ENCODE data around the gene OR8S1.

Gene OR8S1

DNA sequence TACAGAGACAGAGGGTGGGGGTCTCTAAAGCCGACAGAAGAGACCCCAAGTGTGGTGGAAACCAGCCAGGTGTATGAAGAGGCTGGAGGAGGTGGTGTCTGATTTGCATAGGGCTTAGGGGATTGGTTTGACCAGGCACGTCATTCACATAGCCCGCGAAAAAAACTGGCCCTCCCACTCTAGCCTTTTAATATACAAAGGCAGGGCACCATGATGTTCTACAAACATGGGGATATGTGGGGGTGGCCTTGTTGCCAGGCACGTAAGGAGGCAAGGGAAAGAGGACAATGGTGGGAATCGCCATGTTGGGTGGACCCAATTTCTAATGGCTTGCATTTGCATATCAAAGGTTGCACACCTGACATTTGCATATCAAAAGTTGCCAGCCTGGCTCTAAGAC is 31.2 kb downstream of the OR8S1 start:
- no peak for DNase-seq (ENCODE audit: low spot score)

DNA sequence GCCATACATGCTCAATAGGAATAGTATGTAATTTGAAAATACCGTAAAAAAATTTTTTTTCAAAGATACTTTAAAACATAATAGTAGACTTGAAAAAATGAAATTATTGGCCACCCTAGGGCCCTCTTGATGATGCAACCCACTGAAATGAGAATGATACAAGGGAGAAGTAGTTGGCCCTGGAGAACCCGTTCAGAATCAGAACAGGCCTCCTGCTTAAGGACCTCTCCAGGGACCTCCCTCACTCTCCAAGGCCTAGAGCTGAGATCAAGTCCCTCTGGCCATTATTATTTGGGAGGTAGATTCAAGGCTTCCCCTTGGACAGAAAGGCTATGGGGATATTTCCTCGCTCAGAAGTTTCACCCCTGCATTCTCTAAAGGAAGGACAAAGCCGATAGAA is 32.5 kb downstream of the OR8S1 start:
- no peak for DNase-seq (ENCODE audit: low spot score)

GRCh38 chr12:48567731-48568130 is 42.3 kb downstream of the OR8S1 start:
- no peak for DNase-seq (ENCODE audit: low spot score)

DNA sequence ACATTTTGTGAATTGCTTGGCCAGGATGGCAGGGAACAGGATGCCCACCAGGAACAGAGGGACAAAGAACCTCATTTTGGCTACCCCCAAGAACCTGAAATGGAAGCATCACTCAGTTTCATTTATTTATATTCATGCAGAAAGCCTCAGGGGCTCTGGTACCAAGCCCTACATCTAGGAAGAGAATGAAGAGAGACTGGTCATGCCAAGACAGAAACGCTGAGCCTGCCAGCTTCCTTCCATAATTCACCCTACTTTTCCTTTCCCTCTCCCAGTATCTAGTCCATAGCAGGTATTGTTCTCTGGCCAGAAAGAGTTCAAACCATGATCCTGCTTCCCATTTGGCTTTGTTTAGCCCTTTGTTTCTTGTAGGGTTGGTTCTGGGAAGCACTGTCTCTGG is 44.5 kb downstream of the OR8S1 start, which contains the start of gene LALBA:
Gene LALBA (minus strand): TSS at position 101 of the 400 bp plus-strand sequence. CDS start 26 bp downstream, at position 75.
- DNase-seq (ENCODE audit: low spot score) = no peak

DNA sequence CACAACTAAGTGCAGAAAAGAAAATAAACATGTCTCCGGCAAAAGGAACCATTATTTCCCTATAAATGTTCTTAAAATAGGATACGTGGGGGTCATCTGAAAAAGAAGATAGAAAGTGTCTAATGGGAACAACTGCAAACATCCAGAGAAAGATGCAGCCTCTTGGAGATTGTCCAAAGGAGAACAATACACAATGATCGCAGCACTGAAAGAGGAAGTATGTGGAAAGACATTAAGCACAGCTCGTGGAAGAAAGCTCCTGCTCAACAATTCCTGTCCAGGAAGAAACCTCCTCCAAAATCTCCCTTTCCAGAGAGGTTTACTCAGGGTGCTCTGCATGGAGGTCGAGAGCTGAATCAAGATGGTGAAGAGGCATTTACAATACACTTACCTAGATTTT is 46.9 kb downstream of the OR8S1 start:
- no peak for DNase-seq (ENCODE audit: low spot score)
